Gastroesophageal sphincter (tissue), 3 donors: ENCODE results near the gene PIK3C2G.

Source experiments
- CTCF ChIP-seq, 4 experiments: fragments of 200-600 bp in 2 of 4; fragments of 450-650 bp in 2 of 4; sonication (generic) in 1 of 4; IDR thresholded peaks; one replicate each; pipeline ENCODE4 v1.5.1; 2017 to 2019; ENCODE audit warnings: antibody characterized with exemption in 4 of 4, mild to moderate bottlenecking in 2 of 4, moderate library complexity in 2 of 4
- POLR2A ChIP-seq, 2 donors: fragments of 450-650 bp; IDR thresholded peaks; one replicate each; pipeline ENCODE4 v1.6.1; 2017; ENCODE audit warnings: antibody characterized with exemption in 2 of 2, mild to moderate bottlenecking in 2 of 2, moderate library complexity in 1 of 2

GRCh38 chr12:18332173-18332572 is 70.9 kb downstream of the PIK3C2G start:
- TF ChIP-seq POLR2A (IDR thresholded peaks at IDR 0.05) (no peak), CTCF (IDR thresholded peaks at IDR 0.05) (no peak)
